ENCODE measurements around the gene DDX3X. TPM values are rescaled to one million over a fixed set of nuclear protein-coding genes. Genes with fewer than 3 reads are reported as not detected.

DDX3X gene
- total and polyA plus RNA-seq, 9 of the 15 experiments (the other 6 are each of a cell fraction or from before 2014, with no cell fraction given): 51.3 to 232 (median 138) TPM

DNA sequence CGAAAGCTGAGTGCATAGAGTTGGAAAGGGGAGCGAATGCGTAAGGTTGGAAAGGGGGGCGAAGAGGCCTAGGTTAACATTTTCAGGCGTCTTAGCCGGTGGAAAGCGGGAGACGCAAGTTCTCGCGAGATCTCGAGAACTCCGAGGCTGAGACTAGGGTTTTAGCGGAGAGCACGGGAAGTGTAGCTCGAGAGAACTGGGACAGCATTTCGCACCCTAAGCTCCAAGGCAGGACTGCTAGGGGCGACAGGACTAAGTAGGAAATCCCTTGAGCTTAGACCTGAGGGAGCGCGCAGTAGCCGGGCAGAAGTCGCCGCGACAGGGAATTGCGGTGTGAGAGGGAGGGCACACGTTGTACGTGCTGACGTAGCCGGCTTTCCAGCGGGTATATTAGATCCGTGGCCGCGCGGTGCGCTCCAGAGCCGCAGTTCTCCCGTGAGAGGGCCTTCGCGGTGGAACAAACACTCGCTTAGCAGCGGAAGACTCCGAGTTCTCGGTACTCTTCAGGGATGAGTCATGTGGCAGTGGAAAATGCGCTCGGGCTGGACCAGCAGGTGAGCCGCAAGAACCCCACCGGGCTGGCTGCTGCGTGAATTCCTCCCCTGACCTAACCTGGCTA, at the start of gene DDX3X (continued):
- peak in 1 of 2 experiments; percentile 29; a peak in 1 of 4 replicates for TF ChIP-seq TBL1XR1 (IDR thresholded peaks at IDR 0.05; ENCODE audit: low read length in 2 of 2)
- peak; percentile 99 for TF ChIP-seq POLR2A (conservative IDR thresholded peaks at IDR 0.05)
- no peak for TF ChIP-seq POU5F1 (IDR thresholded peaks at IDR 0.05; ENCODE audit: borderline replicate concordance, low read depth, low read length, partially characterized antibody)
- no peak for TF ChIP-seq MITF (IDR thresholded peaks at IDR 0.05)
- TF ChIP-seq, protein P1, sequence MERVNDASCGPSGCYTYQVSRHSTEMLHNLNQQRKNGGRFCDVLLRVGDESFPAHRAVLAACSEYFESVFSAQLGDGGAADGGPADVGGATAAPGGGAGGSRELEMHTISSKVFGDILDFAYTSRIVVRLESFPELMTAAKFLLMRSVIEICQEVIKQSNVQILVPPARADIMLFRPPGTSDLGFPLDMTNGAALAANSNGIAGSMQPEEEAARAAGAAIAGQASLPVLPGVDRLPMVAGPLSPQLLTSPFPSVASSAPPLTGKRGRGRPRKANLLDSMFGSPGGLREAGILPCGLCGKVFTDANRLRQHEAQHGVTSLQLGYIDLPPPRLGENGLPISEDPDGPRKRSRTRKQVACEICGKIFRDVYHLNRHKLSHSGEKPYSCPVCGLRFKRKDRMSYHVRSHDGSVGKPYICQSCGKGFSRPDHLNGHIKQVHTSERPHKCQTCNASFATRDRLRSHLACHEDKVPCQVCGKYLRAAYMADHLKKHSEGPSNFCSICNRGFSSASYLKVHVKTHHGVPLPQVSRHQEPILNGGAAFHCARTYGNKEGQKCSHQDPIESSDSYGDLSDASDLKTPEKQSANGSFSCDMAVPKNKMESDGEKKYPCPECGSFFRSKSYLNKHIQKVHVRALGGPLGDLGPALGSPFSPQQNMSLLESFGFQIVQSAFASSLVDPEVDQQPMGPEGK (CRISPR knock-in tag; IDR thresholded peaks at IDR 0.05; ENCODE audit: borderline replicate concordance): no peak
- no peak; a peak in 1 of 4 replicates for TF ChIP-seq SIN3A (IDR thresholded peaks at IDR 0.05; ENCODE audit: borderline replicate concordance in 2 of 2, control insufficient read depth in 1 of 2, low read depth in 2 of 2, low read length in 2 of 2)
- no peak for TF ChIP-seq NR2C2 (CRISPR knock-in tag; IDR thresholded peaks at IDR 0.05)
- TF ChIP-seq NR2C2 (tag; IDR thresholded peaks at IDR 0.05): no peak
- no peak for TF ChIP-seq RCOR1 (IDR thresholded peaks at IDR 0.05; ENCODE audit: borderline replicate concordance in 1 of 2, low read depth in 2 of 2, low read length in 2 of 2)
- TF ChIP-seq KAT8 (IDR thresholded peaks at IDR 0.05; ENCODE audit: low read depth): no peak
- no peak for TF ChIP-seq FOXJ3 (CRISPR knock-in tag; IDR thresholded peaks at IDR 0.05)
- no peak for TF ChIP-seq MTA1 (IDR thresholded peaks at IDR 0.05; ENCODE audit: borderline replicate concordance)
- TF ChIP-seq SAFB2 (IDR thresholded peaks at IDR 0.05; ENCODE audit: borderline replicate concordance, low read depth, low read length, severe bottlenecking): no peak
- TF ChIP-seq, protein P2, sequence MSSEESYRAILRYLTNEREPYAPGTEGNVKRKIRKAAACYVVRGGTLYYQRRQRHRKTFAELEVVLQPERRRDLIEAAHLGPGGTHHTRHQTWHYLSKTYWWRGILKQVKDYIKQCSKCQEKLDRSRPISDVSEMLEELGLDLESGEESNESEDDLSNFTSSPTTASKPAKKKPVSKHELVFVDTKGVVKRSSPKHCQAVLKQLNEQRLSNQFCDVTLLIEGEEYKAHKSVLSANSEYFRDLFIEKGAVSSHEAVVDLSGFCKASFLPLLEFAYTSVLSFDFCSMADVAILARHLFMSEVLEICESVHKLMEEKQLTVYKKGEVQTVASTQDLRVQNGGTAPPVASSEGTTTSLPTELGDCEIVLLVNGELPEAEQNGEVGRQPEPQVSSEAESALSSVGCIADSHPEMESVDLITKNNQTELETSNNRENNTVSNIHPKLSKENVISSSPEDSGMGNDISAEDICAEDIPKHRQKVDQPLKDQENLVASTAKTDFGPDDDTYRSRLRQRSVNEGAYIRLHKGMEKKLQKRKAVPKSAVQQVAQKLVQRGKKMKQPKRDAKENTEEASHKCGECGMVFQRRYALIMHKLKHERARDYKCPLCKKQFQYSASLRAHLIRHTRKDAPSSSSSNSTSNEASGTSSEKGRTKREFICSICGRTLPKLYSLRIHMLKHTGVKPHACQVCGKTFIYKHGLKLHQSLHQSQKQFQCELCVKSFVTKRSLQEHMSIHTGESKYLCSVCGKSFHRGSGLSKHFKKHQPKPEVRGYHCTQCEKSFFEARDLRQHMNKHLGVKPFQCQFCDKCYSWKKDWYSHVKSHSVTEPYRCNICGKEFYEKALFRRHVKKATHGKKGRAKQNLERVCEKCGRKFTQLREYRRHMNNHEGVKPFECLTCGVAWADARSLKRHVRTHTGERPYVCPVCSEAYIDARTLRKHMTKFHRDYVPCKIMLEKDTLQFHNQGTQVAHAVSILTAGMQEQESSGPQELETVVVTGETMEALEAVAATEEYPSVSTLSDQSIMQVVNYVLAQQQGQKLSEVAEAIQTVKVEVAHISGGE (CRISPR knock-in tag; IDR thresholded peaks at IDR 0.05): no peak
- TF ChIP-seq SLC30A9 (CRISPR knock-in tag; IDR thresholded peaks at IDR 0.05): no peak
- no peak for TF ChIP-seq NFE2 (IDR thresholded peaks at IDR 0.05; ENCODE audit: low read depth)
- no peak for TF ChIP-seq THAP12 (CRISPR knock-in tag; IDR thresholded peaks at IDR 0.05)
- TF ChIP-seq KDM2B (CRISPR knock-in tag; IDR thresholded peaks at IDR 0.05): no peak
